ENCODE measurements around the gene RIT2.

GRCh38 chr18:42882122-42882521 is 233.4 kb downstream of the RIT2 start:
- no peak for TF ChIP-seq POU6F1 (CRISPR knock-in tag; IDR thresholded peaks at IDR 0.05; ENCODE audit: borderline replicate concordance, low read depth)
- TF ChIP-seq ZFP30 (CRISPR knock-in tag; IDR thresholded peaks at IDR 0.05) = no peak
- no peak for TF ChIP-seq RARB (CRISPR knock-in tag; IDR thresholded peaks at IDR 0.05)
- TF ChIP-seq CSRNP3 (CRISPR knock-in tag; IDR thresholded peaks at IDR 0.05) = no peak
- 0 out of 2 replicates have a peak, but pooled peaks have one; percentile 19 for TF ChIP-seq ZFP3 (CRISPR knock-in tag; IDR thresholded peaks at IDR 0.05)
- no peak for TF ChIP-seq ESRRG (CRISPR knock-in tag; IDR thresholded peaks at IDR 0.05)
- TF ChIP-seq ZNF70 (CRISPR knock-in tag; IDR thresholded peaks at IDR 0.05) = no peak
- no peak for TF ChIP-seq ZNF565 (CRISPR knock-in tag; conservative IDR thresholded peaks at IDR 0.05; ENCODE audit: low read depth)
- no peak for TF ChIP-seq PATZ1 (CRISPR knock-in tag; IDR thresholded peaks at IDR 0.05; ENCODE audit: borderline replicate concordance)
- TF ChIP-seq SNAI2 (CRISPR knock-in tag; IDR thresholded peaks at IDR 0.05) = peak; percentile 64; the same call in 1 of the 2 replicates
- TF ChIP-seq TSHZ2 (CRISPR knock-in tag; IDR thresholded peaks at IDR 0.05) = no peak
- peak; percentile 42; the same call in 1 of the 2 replicates for TF ChIP-seq ISL1 (CRISPR knock-in tag; IDR thresholded peaks at IDR 0.05)
- no peak for TF ChIP-seq BACH2 (CRISPR knock-in tag; IDR thresholded peaks at IDR 0.05; ENCODE audit: borderline replicate concordance)
- TF ChIP-seq CSDC2 (CRISPR knock-in tag; IDR thresholded peaks at IDR 0.05) = no peak

Data from SK-N-SH treated with all-trans-retinoic acid at 6 μM for 48 hours (cell line).